NCI-H526 (cell line): ENCODE data around the gene HAL.

ENCODE experiments used
- DNase-seq, 2 experiments: peaks; one replicate each; lab custom pipeline; 2025; lab: John Stamatoyannopoulos, UW

HAL gene

DNA sequence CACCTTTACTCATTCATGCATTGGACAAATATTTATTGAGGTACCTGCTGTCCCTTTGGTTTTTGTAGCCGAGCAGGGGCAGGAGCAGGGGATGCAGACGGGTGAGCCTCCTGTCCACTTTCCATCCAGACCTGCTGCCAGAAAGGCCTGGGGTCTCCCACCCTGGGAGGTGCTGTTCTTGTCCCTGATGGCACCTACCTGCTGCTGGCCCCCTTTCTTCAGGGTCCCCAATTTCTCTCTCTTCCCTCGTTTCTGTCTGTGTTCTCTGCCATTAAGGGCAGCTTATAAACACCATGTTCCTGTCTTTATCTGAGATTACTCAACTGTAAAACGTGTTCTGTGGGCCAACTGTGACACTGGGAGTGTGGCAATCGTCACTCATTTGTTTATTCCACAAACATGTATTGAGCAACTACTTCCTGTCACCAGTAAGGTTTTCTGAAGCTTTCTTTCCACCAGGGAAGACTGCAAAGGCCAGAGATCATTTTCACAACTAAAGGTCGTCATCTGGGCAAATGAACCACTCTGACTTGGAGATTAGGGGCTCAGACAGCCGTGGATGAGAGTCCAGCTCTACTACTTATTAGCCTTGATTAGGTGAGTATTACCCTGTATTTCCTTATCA is at the start of gene HAL:
TSS of gene HAL (minus strand) at position 311 of the 625 bp plus-strand sequence. CDS start 434 bp downstream, outside the sequence.
- DNase-seq: peak in 1 of 2 experiments; percentile 15

- no peak for DNase-seq
These were observed 49.4 kb upstream of the HAL start for GRCh38 chr12:96045566-96045965.

DNA sequence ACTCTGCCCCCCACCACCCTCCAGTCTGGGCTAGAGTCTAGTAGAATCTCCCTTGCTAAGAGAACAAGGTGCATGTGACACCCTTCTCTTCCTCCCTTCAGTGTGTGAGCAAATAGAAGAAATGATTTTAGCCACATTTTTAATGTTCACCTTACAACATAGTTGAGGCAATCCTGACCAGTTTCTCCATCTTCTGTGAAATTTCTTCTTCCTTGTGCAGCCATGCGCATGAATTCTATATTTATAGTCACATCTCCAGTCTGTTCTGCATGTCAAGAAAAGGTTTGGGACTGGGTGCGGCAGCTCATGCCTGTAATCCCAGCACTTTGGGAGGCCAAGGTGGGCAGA is 48.8 kb upstream of the HAL start:
- no peak for DNase-seq

- DNase-seq: no peak
These were observed 48.1 kb upstream of the HAL start for GRCh38 chr12:96044017-96044942.

- no peak for DNase-seq
These were observed 45.0 kb upstream of the HAL start for GRCh38 chr12:96041181-96041580.

GRCh38 chr12:96040305-96041133 is 44.4 kb upstream of the HAL start:
- no peak for DNase-seq

- DNase-seq: no peak
These were observed 43.4 kb upstream of the HAL start for GRCh38 chr12:96039516-96039915.

GRCh38 chr12:96036765-96037455 is 40.8 kb upstream of the HAL start:
- no peak for DNase-seq

DNA sequence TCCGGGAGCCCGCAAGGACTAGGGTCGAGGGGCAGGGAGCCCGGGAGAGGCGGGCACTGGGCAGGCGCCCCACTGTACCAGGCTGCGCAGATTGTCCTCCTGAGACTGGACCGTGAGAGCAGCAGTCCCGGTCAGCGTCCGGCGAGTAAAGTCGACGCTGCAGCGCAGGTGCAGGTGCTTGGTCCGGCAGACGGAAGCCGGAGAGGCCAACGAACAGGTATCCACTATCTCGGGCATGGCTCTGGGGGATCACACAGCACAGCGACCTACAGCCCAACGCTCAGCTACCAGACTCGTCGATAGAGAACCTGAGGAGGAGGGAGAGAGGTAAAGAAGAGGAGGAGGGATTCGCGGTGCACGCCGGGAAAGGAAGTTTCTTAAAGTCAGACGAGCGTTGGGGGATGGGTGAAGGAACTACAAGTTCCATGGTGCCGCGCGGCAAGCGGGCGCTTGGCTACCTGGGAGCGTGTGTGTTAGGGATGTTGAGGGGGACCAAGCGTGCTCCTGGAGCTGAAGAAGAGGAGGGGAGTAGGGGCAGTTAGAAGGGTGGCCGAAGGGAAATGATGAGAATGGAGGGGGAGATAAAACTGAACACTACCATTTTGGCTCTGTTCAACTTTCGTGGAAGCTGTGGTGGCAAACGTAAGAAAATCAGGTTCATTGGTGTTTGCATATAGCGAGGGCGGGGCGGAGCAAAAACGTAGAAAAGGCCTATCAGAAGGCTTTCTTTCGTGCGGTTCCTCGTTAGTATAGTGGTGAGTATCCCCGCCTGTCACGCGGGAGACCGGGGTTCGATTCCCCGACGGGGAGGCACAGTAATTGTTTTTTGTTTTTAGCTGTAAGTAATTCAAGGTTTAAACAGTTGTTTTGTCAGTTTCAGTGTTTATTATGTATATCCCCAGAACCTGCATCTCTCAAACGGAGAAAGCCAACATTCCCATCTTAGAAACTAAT is 39.4 kb upstream of the HAL start, which contains the start of gene LTA4H:
TSS of gene LTA4H (minus strand) at position 305 of the 954 bp plus-strand sequence. CDS start at position 237, 68 bp downstream.
- peak; percentile 99 for DNase-seq

GRCh38 chr12:96034621-96035282 is 38.6 kb upstream of the HAL start:
- DNase-seq: peak in 1 of 2 experiments; percentile 72

DNA sequence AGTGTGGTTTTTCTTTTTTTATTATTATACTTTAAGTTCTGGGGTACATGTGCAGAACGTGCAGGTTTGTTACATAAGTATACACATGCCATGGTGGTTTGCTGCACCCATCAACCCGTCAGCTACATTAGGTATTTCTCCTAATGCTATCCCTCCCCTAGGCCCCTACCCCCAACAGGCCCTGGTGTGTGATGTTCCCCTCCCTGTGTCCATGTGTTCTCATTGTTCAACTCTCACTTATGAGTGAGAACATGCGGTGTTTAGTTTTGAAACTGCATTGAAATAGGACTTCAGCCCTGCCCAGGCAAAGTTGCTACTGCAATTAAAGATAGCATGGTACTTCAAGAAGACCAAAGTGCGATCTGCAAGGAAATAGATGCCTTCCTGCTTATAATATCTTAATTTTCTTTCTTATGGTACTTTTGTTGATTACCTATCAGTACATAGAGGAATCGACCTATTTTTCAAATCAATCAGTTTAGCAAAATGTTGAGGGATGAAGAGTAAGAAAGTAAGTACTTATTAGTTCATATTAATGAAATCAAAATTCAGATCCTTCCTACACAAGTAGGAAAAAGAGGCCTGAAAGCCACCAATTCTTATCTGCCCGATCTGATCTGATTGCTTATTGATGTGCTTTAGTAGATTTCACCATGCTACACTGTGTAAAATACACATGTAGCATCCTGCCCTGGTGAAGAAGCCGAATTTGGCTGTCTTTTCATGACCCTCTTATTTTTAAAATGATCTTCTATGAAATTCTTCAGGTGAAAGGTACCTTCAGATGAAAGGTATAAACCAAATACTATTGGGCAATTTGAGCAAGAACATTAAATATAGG is 37.6 kb upstream of the HAL start:
- no peak for DNase-seq

DNA sequence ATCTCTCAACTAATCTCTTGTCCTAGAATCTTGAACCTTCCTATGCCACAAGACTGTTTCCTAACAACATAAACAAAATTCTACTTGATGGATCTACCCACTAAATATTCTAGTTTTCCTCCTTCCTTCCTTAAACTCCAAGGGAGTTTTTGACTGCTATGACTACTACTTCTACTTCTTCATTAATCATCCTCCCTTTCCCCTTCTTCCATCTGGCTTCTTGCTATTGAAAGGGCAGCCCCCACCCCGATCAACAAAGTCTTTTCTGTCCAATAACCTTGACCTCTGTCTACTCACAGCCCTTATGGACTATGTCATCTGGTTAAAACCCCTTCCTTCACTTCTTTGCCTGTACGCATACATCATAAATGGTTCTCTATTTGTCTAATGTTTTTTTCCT is 33.7 kb upstream of the HAL start:
- DNase-seq: no peak

DNA sequence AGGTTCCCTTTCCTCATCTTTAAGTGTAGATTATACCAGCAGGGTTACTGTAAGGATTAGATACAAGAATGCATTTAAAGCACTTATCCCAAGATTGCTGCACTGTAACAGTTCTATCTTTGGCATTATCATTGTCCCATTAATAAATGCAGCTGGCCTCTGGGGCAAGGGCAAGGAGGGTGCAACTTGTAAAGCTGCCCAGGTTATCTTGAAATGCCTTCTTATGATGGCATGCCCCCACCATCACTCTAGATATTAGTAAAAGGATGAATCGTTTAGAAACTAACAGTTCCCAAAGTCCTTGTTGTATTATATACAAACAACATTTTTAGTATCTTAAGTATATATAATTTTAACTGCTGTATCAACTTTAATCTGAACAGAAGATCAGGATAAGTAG is 32.4 kb upstream of the HAL start:
- DNase-seq: no peak

GRCh38 chr12:96026331-96026730 is 30.2 kb upstream of the HAL start:
- DNase-seq: no peak

- DNase-seq: no peak
These were observed 29.4 kb upstream of the HAL start for GRCh38 chr12:96025518-96025917.

DNA sequence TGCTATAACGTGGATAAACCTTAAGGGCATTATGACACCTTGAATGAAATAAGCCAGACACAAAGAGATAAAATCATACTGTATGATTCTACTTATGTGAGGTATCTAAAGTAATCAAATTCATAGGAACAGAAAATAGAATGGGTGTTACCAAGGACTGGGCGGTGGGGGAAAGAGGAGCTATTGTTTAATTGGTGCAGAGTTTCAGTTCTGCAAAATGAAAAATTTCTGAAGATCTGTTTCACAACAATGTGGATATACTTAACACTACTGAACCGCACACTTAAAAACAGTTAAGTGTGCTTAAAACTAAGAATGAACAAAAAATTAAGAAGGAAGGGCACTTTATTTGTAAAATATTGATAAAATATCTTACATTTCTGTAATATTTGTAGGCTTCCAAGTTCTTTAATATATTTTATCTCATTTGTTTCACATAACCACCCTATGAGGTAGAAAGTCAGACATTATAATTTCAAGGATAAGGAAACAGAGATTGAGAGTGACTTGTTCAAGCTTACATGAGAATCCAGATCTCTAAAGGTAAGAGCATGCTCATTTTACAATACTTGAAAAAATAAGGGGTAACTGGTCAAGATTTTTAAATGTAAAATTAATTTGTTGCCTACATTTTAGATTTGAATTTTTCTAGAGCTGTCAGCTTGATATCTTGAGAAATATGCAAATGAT is 24.3 kb upstream of the HAL start:
- no peak for DNase-seq

DNA sequence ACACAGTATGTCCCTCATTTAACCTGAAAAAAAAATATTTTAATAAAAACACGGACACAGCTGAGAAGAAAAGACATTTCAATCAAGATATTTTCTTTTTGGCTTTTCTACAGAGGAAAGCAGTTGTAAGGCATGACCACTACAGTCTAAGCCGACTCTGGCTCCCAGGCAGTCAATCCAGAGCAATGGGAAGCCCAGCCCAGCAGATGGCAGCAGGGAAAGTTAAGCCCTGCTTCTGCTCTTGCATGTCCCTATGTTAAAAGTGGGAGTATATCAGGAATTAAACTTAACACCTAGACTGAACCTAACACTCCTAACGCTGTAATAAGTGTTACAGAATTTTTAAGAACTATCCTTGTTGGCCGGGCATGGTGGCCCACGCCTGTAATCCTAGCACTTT is 19.5 kb upstream of the HAL start:
- peak in 1 of 2 experiments; percentile 24 for DNase-seq

DNA sequence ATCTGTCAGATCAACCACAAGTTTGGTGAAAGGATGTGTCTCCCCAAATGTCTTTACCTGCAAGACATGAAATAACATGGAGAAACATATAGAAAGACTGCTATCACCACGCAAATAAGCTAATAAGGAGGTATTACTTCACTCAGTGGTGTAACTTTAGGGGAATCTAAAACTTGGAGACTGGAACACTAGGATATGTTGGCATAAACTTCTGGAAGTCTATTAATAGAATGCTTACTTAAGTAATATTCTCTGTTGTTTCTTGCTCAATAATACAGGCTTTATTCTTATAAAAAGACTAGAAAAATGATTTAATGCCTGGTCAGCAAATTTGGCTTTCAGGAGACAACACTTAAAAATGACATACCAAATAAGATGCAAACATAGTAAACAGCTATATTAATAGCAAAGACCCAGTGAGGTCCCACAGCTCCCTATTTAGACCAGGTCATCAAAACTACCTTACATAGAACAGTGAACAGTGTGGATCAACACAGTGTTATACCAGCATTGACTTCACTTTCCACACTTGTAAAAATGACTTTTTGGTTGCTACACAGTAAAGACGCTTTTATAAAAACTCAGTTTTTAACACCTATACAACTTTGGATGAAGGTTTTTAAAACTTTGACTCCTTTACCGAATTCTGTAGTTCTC is 18.9 kb upstream of the HAL start:
- no peak for DNase-seq
